ENCODE measurements around the gene TRMU.

- TF ChIP-seq, protein P1, sequence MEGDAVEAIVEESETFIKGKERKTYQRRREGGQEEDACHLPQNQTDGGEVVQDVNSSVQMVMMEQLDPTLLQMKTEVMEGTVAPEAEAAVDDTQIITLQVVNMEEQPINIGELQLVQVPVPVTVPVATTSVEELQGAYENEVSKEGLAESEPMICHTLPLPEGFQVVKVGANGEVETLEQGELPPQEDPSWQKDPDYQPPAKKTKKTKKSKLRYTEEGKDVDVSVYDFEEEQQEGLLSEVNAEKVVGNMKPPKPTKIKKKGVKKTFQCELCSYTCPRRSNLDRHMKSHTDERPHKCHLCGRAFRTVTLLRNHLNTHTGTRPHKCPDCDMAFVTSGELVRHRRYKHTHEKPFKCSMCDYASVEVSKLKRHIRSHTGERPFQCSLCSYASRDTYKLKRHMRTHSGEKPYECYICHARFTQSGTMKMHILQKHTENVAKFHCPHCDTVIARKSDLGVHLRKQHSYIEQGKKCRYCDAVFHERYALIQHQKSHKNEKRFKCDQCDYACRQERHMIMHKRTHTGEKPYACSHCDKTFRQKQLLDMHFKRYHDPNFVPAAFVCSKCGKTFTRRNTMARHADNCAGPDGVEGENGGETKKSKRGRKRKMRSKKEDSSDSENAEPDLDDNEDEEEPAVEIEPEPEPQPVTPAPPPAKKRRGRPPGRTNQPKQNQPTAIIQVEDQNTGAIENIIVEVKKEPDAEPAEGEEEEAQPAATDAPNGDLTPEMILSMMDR (IDR thresholded peaks at IDR 0.05 in 4 of 5, conservative IDR thresholded peaks at IDR 0.05 in 1 of 5) = no peak
- TF ChIP-seq POLR2A (IDR thresholded peaks at IDR 0.05) = no peak
Observed at GRCh38 chr22:46351767-46352166, 16.3 kb downstream of the TRMU start.

All from gastrocnemius medialis (tissue), 4 donors.